ENCODE data around the gene FAM8A1.

GRCh38 chr6:17606606-17607005, 6.5 kb downstream of the FAM8A1 start:
- TF ChIP-seq CTCF (IDR thresholded peaks at IDR 0.05; ENCODE audit: low read length) (no peak), EZH2phosphoT487 (IDR thresholded peaks at IDR 0.05; ENCODE audit: low read length) (no peak)
